ENCODE results near the gene KLHL21. TPM values are rescaled to one million over a fixed set of nuclear protein-coding genes. Genes with fewer than 3 reads are reported as not detected.

KLHL21 gene
- total and polyA plus RNA-seq, 7 experiments from 2014 or later = 17.2 to 58.1 (median 31.1) TPM

DNA sequence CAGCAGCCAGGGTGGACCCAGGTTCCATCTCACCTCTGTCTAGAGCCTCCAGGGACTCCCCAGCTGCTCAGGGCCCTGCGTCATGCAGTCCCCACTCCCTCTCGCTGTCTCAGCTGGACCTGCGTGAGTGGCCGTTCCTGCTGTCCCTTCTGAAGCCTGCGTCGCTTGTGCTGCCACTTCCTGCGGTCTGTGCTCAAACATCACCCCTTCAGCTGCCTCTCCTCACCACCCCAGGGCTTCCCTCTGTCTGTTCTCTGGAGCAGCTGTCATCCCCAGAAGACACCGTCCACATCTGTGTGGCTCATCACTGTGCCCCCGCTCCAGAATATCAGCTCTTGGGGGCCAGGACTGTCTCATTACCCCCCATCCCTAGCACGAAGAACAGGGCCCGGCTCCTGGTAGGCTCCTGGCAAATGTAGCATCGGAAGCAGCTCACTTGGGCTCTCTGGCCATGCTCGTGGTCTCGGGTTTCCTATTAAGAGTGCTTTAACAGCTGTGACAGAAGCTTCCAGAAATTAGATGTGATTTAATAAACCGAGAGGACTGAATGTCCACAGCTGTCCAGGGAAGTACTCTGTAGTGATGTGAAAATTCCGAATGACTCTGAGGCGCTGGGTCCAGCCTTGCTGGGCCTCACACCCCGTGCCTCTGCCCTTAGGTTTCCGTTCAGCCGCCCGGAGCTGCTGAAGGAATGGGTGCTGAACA lies 25.3 kb upstream of the KLHL21 start:
- Mint-ChIP-seq H3K27me3 (no peaks in the 10 kb centered on the region), H3K9me3 (no peaks in the 10 kb centered on the region), H3K27ac (peak overlapping the region in 6 of 9 donors; percentile 40 to 86 (median 70)), H3K36me3 (peaks cover 0 to 14% (median 4%) of the 10 kb centered on the region in 5 donors), H3K4me1 (peaks cover 11 to 39% (median 30%) of the 10 kb centered on the region in 7 donors), H3K4me3 (peak overlapping the region in 9 of 10 donors; percentile 30 to 92 (median 68))
- H3K27ac ChIP-seq (ENCODE audit: low read depth, low read length) = no peak overlapping the region
- peaks cover 0 to 49% (median 9%) of the 10 kb centered on the region in 3 experiments for H3K36me3 ChIP-seq (ENCODE audit: control insufficient read depth in 2 of 3, insufficient read depth in 3 of 3, low read length in 3 of 3)
- H3K4me1 ChIP-seq (ENCODE audit: control insufficient read depth in 2 of 2, insufficient read depth in 2 of 2, low read length in 2 of 2) = peaks cover 13 to 18% of the 10 kb centered on the region in 2 donors
- H3K27me3 ChIP-seq (ENCODE audit: control insufficient read depth in 2 of 2, insufficient read depth in 2 of 2, low read length in 2 of 2) = no peaks in the 10 kb centered on the region
- ChIA-PET POLR2A (interaction anchor here (1.2 to 14.2 kb wide), 2 partner anchors 16 to 24 kb away, joined by 6 to 246 read pairs; partner anchors contain the start of gene KLHL21), CTCF (interaction anchor here (0.9 kb wide), 1 partner anchor 205 kb away, joined by 3 read pairs; no protein-coding TSS in a partner anchor)
- H3K4me3 ChIP-seq (ENCODE audit: low read length) = no peak overlapping the region
- no peak for ATAC-seq
- no peak for DNase-seq
- intact Hi-C loops (cut with micrococcal nuclease) = loop anchor here (5.0 kb wide), 3 partner anchors 74 to 236 kb away; partner anchors contain the start of genes ACOT7 (in 1 of the 2) and DNAJC11 (in 1 of the 2)
- no peaks in the 10 kb centered on the region for H3K9me3 ChIP-seq (ENCODE audit: control insufficient read depth in 2 of 3, low read length in 3 of 3)

DNA sequence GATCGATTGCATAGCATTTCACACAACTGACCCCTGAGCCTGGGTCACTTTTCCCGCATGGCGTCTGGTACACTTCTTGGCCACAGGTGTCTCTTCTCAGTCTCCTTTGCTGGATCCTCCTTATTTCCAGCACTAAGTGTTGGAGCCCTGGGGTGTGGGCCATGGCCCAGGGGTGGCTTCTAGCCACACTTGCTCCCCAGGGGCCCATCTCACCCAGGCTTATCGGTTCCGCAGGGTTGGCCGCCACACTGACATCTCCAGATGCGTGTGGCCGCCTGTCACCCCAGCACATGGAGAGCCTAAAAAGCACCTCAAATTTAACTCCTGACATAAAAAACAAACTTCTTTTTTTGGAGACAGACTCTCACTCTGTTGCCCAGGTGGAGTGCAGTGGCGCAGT lies 24.4 kb upstream of the KLHL21 start:
- intact Hi-C loops (cut with micrococcal nuclease) = loop anchor here (5.0 kb wide), 3 partner anchors 75 to 235 kb away; partner anchors contain the start of genes ACOT7 (in 1 of the 2) and DNAJC11 (in 1 of the 2)
- Mint-ChIP-seq H3K27ac (peak overlapping the region in 6 of 9 donors; percentile 13 to 89 (median 74)), H3K4me3 (peak overlapping the region; percentile 86 to 97 (median 92)), H3K9me3 (no peaks in the 10 kb centered on the region), H3K27me3 (no peaks in the 10 kb centered on the region), H3K4me1 (peaks cover 11 to 39% (median 30%) of the 10 kb centered on the region in 7 donors), H3K36me3 (peaks cover 0 to 14% (median 4%) of the 10 kb centered on the region in 5 donors)
- no peak overlapping the region for H3K27ac ChIP-seq (ENCODE audit: low read depth, low read length)
- H3K36me3 ChIP-seq (ENCODE audit: control insufficient read depth in 2 of 3, insufficient read depth in 3 of 3, low read length in 3 of 3) = peaks cover 0 to 47% (median 5%) of the 10 kb centered on the region in 3 experiments
- ChIA-PET POLR2A (interaction anchor here (1.5 to 14.2 kb wide), 2 partner anchors 15 to 23 kb away, joined by 4 to 246 read pairs; partner anchors contain the start of gene KLHL21), CTCF (interaction anchor here (0.6 to 1.1 kb wide), 2 partner anchors 71 to 137 kb away, joined by 3 to 4 read pairs; no protein-coding TSS in a partner anchor)
- H3K4me3 ChIP-seq (ENCODE audit: low read length) = no peak overlapping the region
- DNase-seq (no peak), ATAC-seq (no peak)
- peaks cover 13 to 18% of the 10 kb centered on the region in 2 donors for H3K4me1 ChIP-seq (ENCODE audit: control insufficient read depth in 2 of 2, insufficient read depth in 2 of 2, low read length in 2 of 2)
- H3K9me3 ChIP-seq (ENCODE audit: control insufficient read depth in 2 of 3, low read length in 3 of 3) = no peaks in the 10 kb centered on the region
- no peaks in the 10 kb centered on the region for H3K27me3 ChIP-seq (ENCODE audit: control insufficient read depth in 2 of 2, insufficient read depth in 2 of 2, low read length in 2 of 2)

DNA sequence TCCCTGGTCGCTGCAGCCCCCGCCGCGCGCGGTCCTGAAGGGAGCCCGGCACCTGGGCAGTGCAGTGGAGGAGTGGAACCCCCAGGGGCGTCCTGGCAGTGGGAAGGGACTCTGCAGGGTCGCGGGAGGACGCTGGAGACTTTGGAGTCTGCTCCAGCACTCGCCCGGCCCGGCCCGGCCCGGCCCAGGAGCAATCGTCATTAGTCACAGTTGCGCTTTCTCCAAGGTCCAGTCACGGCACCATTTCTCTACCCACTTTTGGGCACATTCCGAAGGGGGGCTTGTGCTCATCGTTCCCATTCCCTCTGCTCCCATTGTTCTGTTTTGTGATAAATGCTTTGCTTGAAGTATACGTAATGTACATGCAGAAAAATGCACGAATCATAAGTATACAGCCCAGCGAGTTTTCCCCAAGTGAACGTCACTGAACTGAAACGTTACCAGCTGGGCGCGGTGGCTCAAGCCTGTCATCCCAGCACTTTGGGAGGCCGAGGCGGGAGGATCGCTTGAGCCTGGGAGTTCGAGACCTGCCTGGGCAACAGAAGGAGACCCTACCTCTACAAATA lies 23.0 kb upstream of the KLHL21 start:
- ATAC-seq = peak; percentile 36
- ChIA-PET POLR2A (interaction anchor here (1.0 to 14.2 kb wide), 3 partner anchors 13 to 46 kb away, joined by 3 to 246 read pairs (median 4); partner anchors contain the start of genes KLHL21 and ZBTB48), CTCF (interaction anchor here (1.1 kb wide), 1 partner anchor 136 kb away, joined by 3 read pairs; no protein-coding TSS in a partner anchor)
- Mint-ChIP-seq H3K9me3 (no peaks in the 10 kb centered on the region), H3K27me3 (no peaks in the 10 kb centered on the region), H3K36me3 (peaks cover 0 to 14% (median 4%) of the 10 kb centered on the region in 5 donors), H3K27ac (peak overlapping the region; percentile 67 to 96 (median 85)), H3K4me3 (peak overlapping the region; percentile 86 to 97 (median 92)), H3K4me1 (peaks cover 11 to 39% (median 30%) of the 10 kb centered on the region in 7 donors)
- Histone ChIP-seq H3K27me3 (ENCODE audit: control insufficient read depth in 2 of 2, insufficient read depth in 2 of 2, low read length in 2 of 2) (no peaks in the 10 kb centered on the region), H3K27ac (ENCODE audit: low read depth, low read length) (peak overlapping the region; percentile 78), H3K4me3 (ENCODE audit: low read length) (peak overlapping the region; percentile 52), H3K36me3 (ENCODE audit: control insufficient read depth in 2 of 3, insufficient read depth in 3 of 3, low read length in 3 of 3) (peaks cover 0 to 52% (median 5%) of the 10 kb centered on the region in 3 experiments), H3K4me1 (ENCODE audit: control insufficient read depth in 2 of 2, insufficient read depth in 2 of 2, low read length in 2 of 2) (peaks cover 13 to 18% of the 10 kb centered on the region in 2 donors), H3K9me3 (ENCODE audit: control insufficient read depth in 2 of 3, low read length in 3 of 3) (no peaks in the 10 kb centered on the region)
- peak in 1 of 9 donors; percentile 3 for DNase-seq
- intact Hi-C loops (cut with micrococcal nuclease) = loop anchor here (1.0 to 5.0 kb wide), 10 partner anchors 12 to 426 kb away; partner anchors contain the start of genes NOL9 (in 2 of the 2), PHF13 (in 2 of the 2), ZBTB48 (in 2 of the 2) and ACOT7 (in 1 of the 2)

DNA sequence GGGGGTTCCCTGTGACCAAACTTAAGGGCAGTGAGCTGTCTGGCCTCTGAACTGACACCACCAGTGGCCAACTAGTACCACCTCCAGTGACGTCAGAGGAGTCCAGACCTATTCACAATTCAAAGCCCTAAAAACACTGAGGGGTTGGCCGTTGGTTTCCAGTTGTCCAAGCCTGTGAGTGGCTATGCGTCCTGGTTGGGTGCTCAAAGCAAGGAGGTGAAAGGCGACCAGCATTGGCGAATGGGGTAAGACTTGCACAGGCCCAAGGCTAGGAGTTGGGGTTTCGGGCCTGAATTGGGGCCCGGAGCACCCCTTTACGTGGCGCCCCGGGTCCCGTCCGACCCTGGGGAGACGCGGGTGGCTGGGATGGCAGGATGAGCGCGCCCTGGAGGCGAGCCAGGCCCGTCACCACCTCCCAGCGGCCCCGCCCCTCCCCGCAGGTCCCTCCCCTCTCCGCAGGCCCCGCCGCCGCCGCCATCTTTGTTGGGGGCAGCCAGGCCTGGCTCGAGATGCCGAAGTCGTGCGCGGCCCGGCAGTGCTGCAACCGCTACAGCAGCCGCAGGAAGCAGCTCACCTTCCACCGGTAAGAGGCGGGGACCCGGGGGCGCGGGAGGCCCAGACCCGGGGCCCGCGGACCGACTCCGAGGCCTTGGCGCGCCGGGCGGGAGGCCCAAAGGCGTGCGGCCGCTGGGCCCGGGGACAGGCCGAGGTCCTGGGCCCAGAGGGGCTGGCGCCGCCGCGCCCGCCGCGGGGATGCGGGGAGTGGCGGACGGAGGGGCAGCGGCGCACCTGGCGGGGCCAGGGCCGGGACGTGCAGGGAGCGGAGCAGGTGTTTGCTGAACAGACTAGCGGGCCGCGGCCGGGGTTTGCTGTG lies 22.3 kb upstream of the KLHL21 start, which contains the start of gene THAP3:
Gene THAP3, plus strand, starts transcription at position 159 of the 874 bp plus-strand sequence. Its CDS starts 351 bp downstream, at position 510.
- intact Hi-C loops (cut with micrococcal nuclease) = loop anchor here (1.0 to 5.0 kb wide), 10 partner anchors 12 to 426 kb away; partner anchors contain the start of genes NOL9 (in 2 of the 2), PHF13 (in 2 of the 2), ZBTB48 (in 2 of the 2) and ACOT7 (in 1 of the 2)
- H3K9me3 ChIP-seq (ENCODE audit: control insufficient read depth in 2 of 3, low read length in 3 of 3) = no peaks in the 10 kb centered on the region
- H3K4me1 Mint-ChIP-seq = peaks cover 11 to 39% (median 30%) of the 10 kb centered on the region in 7 donors
- DNase-seq (peak; percentile 77 to 90 (median 87)), ATAC-seq (peak; percentile 99)
- peaks cover 0 to 51% (median under 1%) of the 10 kb centered on the region in 3 experiments for H3K36me3 ChIP-seq (ENCODE audit: control insufficient read depth in 2 of 3, insufficient read depth in 3 of 3, low read length in 3 of 3)
- H3K9me3 Mint-ChIP-seq = no peaks in the 10 kb centered on the region
- H3K4me1 ChIP-seq (ENCODE audit: control insufficient read depth in 2 of 2, insufficient read depth in 2 of 2, low read length in 2 of 2) = peaks cover 13 to 18% of the 10 kb centered on the region in 2 donors
- no peaks in the 10 kb centered on the region for H3K27me3 Mint-ChIP-seq
- peak within 1 kb of the TSS; percentile 52 for H3K4me3 ChIP-seq (ENCODE audit: low read length)
- POLR2A ChIA-PET = interaction anchor here (0.6 to 14.2 kb wide), 5 partner anchors 9 to 439 kb away, joined by 3 to 246 read pairs (median 5); partner anchors contain the start of genes KLHL21 and PHF13
- no peaks in the 10 kb centered on the region for H3K27me3 ChIP-seq (ENCODE audit: control insufficient read depth in 2 of 2, insufficient read depth in 2 of 2, low read length in 2 of 2)
- peak within 1 kb of the TSS; percentile 78 for H3K27ac ChIP-seq (ENCODE audit: low read depth, low read length)
- peak within 1 kb of the TSS; percentile 86 to 97 (median 92) for H3K4me3 Mint-ChIP-seq
- peak within 1 kb of the TSS; percentile 72 to 96 (median 86) for H3K27ac Mint-ChIP-seq
- CTCF ChIA-PET = interaction anchor here (1.0 to 2.0 kb wide), 3 partner anchors 21 to 27 kb away, joined by 3 to 8 read pairs (median 7); no protein-coding TSS in a partner anchor
- H3K36me3 Mint-ChIP-seq = peaks cover 0 to 16% (median 5%) of the 10 kb centered on the region in 5 donors

- Mint-ChIP-seq H3K27me3 (no peaks in the 10 kb centered on the region), H3K9me3 (no peaks in the 10 kb centered on the region), H3K4me1 (peaks cover 11 to 33% (median 30%) of the 10 kb centered on the region in 7 donors), H3K36me3 (peaks cover 0 to 13% (median 3%) of the 10 kb centered on the region in 5 donors), H3K27ac (peak overlapping the region in 5 of 9 donors; percentile 29 to 78 (median 38)), H3K4me3 (peak overlapping the region in 7 of 10 donors; percentile 20 to 82 (median 36))
- Histone ChIP-seq H3K4me3 (ENCODE audit: low read length) (no peak overlapping the region), H3K27ac (ENCODE audit: low read depth, low read length) (no peak overlapping the region), H3K27me3 (ENCODE audit: control insufficient read depth in 2 of 2, insufficient read depth in 2 of 2, low read length in 2 of 2) (no peaks in the 10 kb centered on the region), H3K36me3 (ENCODE audit: control insufficient read depth in 2 of 3, insufficient read depth in 3 of 3, low read length in 3 of 3) (peaks cover 0 to 47% (median 0%) of the 10 kb centered on the region in 3 experiments), H3K9me3 (ENCODE audit: control insufficient read depth in 2 of 3, low read length in 3 of 3) (no peaks in the 10 kb centered on the region), H3K4me1 (ENCODE audit: control insufficient read depth in 2 of 2, insufficient read depth in 2 of 2, low read length in 2 of 2) (peaks cover 13 to 18% of the 10 kb centered on the region in 2 donors)
- ChIA-PET CTCF (interaction anchor here (0.7 to 2.0 kb wide), 5 partner anchors 20 to 70 kb away, joined by 3 to 8 read pairs (median 4); no protein-coding TSS in a partner anchor), POLR2A (interaction anchor here (0.9 to 14.2 kb wide), 5 partner anchors 8 to 163 kb away, joined by 3 to 246 read pairs (median 5); partner anchors contain the start of genes KLHL21 and PHF13)
- intact Hi-C loops (cut with micrococcal nuclease) = no loop called here
- ATAC-seq = no peak
- no peak for DNase-seq
Observed at GRCh38 chr1:6623269-6623965, 20.7 kb upstream of the KLHL21 start.

All from naive thymus-derived CD4-positive, alpha-beta T cell (primary cell).